COLO829 (cell line): ENCODE data around the gene GOLGA6B.
"Not testable (repeated sequence)": the region's sequence is repeated elsewhere in the genome, so short reads cannot be mapped to it uniquely, and the experiment has no call there.

ENCODE experiments used
- DNase-seq: peaks from one replicate; pipeline ENCODE4 v3.0.0; 2012; ENCODE audit warnings: low spot score

Gene GOLGA6B

DNA sequence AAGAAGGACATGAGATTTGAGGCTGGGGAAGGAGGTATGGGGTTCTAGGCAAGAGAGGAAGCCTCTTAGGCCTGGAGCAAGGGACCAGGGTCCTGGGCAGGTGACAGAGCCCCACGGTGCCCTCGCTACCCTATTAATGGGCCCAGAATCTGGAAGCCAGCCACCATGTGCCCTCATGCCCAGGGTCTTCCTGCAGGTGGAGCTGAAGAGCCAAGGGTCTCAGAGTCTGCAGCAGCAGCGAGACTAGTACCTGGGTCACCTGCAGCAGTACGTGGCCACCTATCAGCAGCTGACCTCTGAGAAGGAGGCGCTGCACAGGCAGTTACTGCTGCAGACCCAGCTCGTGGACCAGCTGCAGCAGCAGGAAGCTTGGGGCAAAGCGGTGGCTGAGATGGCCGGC lies 9.4 kb downstream of the GOLGA6B start:
- DNase-seq: not testable (repeated sequence)

DNA sequence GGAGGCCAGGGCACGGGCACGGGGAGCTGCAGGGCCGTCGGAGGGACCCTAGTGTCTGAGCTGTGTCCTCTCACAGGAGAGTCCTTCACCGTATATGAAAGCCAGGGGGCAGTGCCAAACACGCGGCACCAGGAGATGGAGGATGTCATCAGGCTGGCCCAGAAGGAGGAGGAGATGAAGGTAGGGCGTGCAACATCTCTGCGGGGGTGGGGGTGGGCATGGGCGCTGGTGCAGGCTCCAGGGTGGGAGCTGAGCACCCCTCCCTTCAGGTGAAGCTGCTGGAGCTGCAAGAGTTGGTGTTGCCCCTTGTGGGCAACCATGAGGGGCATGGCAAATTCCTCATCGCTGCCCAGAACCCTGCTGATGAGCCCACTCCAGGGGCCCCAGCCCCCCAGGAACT lies 11.2 kb downstream of the GOLGA6B start:
- not testable (repeated sequence) for DNase-seq

DNA sequence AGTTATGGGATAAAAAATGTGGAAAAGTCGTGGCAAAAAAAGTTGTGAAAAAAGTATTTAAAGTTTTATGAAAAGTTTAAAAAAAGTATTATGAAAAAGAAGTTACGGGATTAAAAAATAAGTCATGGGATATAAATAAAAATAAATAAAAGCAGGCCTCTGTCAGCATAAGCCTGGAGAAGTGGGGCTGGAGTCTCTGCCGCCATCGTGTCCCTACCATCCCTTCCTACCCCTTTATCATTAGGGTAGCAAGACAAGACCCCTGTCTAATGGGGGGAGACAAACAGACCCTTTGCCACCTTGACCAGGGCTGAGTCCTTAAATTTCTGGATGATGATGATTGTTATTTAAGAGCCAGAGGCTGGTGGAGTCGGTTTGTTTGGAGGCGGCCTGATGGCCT lies 15.3 kb downstream of the GOLGA6B start:
- DNase-seq: not testable (repeated sequence)

DNA sequence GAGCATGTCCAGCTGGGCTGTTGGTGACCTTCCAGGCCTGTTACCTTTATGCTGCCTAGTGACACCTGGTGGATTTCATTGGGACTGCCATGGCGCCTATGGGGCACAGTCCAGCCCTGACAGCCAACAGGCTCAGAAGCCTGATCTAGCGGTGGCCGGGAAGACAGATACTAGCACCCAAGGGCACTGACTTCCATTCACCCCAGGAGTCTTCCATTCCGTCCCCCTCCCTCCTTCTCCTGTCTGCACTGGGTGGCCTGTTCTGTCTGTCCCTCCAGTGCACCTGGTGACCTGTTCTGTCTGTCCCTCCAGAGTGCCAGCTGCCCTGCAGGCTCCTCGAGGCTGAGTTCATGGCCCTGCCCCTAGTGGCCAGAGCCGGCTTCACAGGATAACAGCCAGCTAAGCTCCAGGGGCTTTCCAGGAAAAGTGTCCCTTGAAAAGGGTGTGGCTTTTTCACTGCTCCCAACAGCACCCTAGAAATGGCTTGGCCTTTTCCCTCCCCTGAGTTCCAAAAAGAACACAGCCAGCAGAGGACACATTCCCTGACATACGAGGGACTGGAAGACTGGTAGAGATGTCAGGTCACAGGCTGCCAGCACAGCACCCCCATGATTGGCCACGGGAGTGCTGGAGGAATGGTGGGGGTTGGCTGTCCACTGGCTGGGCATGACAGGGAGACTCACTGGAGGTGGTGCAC lies 16.3 kb downstream of the GOLGA6B start:
- DNase-seq: peak; percentile 9

DNA sequence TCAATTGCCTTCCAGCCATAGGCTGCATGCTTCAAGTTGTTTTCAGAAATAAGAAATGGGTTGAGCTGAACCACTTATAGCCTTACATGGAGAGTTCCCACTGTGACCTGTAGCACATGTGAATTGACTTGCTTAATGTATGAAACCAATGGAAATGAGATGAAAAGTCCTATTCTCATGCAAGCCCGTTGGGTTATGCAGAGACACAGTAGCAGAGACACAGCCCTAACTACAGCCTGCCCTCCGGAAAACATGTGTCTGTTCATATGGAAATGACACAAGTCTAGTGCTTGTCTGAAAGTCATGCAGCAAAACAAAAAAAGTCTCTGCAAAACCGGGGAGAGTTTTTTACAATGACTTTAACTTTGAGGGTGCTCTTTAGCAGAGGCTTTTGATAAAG lies 17.0 kb downstream of the GOLGA6B start:
- no peak for DNase-seq

DNA sequence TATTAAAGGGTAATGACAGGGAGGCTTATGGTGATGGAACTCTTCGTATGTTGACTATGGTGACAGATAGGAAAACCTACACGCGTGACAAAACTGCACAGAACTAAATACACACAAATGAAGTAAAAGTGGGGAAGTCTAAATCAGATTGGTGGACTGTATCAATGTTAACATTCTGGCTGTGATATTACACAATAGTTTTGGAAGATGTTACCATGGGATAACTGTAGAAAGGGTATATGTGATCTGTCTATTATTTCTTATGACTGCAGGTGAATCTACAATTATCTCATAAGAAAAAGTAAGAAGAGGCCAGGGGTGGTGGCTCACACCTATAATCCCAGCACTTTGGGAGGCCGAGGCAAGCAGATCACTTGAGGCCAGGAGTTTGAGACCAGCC lies 22.3 kb downstream of the GOLGA6B start:
- no peak for DNase-seq

DNA sequence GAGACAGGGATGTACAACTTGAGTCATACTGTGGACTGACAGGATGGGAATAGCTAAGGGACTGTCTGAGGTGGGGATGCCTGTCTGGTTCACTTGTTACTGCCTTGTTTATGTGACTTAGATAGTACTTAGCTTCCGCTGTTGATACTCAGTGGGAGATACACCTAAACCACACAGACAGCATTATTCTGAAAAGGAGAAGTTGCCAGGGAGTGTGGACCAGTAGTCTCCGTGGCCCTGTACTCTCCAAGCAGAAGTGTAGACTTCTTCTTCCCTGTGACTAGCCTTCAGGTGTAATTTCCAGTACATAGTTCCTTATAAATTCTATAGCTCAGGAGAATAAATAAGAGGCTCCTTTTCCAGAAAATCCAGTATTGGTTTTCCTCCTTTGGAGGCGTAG lies 26.4 kb downstream of the GOLGA6B start:
- DNase-seq: no peak

DNA sequence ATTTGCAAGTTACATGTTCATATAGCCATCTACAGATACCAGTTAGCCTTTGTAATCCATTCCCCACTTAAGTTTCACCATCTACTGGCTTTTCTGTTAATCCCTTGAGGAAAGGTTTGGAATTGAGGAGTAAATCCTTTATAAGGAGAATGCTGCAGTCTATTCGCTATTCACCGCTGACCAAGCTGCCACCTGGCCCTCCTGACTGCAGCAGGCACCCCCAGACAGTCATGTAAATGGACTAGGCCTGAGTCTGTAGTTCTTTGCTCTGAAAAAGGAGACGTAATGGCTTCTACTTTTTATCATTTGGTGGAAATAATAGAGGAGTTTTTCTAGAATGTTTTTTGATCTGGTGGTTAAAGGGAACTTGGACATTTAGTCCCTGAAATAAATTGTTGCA lies 28.3 kb downstream of the GOLGA6B start:
- no peak for DNase-seq

DNA sequence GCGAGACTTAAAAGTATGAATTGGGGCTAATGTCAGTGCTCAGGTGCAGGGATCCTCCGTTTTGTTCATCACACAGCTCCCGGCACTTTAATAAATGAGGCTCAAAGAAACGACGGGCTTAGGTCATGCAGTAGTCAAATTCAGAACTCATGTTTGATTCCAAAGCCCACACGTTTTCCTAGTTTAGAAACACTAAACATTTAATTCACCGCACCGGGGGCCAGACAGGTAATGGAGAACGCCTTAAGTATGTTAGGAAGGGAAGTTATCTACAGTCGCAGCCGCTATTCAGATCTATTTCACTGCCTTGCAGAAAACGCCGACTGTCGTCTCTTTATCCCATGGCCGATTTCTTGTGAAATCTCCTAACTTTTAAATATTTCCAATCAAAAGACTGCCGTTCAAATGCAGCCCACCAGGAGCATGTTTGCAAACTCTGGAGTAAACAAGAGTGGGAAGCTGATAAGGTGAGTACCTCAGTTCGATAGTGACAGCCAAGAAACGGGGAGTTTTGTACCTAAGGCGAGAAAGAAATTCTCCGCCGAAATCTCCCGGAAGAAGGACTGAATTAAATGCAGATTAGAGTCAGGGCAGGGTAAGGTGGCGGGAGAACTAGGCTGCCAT lies 30.9 kb downstream of the GOLGA6B start:
- no peak for DNase-seq

DNA sequence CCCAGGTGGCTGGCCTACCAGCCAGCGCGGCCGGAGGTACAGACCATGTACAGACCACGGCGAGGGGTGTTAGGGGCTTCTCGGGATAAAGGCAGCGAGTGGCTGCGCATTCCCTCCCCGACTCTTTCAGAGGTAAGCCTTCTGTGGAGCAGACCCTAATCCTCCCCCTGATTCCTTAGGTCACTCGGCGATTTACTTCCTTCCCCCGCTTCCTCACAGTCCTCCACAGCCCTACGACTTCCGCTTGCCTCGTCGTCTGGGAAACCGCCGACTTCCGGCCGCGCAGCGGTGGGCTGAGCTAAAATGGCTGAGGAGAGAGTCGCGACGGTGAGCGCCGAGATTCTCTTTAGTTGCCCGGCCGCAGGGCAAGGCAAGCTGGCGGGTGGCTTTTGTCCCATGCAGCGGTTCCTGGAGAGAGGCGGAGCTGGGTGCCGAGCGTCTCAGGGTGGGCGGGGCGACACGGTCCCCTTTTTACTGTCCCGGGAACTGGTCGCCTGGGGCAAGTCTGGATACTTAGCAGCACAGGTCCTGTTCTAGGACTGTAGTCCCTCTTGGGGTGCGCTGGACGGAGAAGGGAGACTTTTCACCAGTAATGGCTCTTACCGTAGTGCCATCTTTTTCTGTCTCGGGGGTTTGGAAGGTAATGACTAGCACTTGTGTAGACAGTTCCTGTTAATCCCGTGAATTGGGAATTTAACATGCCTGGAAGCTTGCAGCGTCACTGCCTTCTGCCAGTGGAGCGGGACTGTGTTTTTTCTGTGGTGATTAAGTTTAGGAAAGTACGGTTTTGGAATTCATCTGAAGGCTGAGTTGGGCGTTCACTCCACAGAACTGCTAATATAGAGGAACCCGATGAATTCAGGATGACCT lies 31.7 kb downstream of the GOLGA6B start, which contains the start of the genes BBS4 and HIGD2B:
BBS4 (plus strand) TSS at position 283 of the 870 bp plus-strand sequence; CDS start at position 304, 21 bp downstream.
HIGD2B (minus strand) TSS at position 258 of the 870 bp plus-strand sequence. CDS start 9,808 bp downstream, outside the sequence.
- peak; percentile 53 for DNase-seq

DNA sequence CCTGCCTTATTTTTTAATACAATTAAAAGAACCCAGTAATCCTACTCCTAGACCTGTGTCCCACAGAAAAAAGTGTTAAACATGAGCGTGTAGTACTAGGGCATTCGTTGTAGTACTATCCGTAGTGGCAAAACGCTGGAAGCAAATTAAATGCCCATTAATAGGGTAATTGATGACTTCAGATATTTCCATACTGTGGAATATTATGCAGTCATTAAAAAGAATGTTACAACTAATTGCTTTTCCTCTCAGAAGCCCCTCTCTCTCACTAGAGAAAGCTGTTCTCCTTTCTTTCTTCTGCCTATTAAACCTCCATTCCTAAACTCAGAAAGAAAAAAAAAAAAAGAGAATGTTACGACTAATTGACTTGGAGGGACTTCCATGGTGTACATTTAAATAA lies 34.2 kb downstream of the GOLGA6B start:
- DNase-seq: no peak

DNA sequence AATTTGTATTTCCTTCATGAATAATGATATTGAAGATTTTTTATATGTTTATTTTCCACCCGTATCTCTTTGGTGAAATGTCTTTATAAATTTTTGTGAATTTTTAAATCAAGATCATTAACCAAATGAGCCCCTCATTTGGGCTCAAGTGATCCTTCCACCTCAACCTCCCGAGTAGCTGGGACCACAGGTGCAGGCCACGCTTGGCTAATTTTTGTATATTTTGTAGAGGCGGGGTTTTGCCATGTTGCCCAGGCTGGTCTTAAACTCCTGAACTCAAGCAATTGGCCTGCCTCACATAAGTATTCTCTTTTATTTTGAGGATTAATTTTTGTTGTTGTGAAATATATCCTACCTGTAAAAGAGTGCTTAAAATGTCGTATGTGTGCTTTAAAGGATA lies 36.4 kb downstream of the GOLGA6B start:
- no peak for DNase-seq

DNA sequence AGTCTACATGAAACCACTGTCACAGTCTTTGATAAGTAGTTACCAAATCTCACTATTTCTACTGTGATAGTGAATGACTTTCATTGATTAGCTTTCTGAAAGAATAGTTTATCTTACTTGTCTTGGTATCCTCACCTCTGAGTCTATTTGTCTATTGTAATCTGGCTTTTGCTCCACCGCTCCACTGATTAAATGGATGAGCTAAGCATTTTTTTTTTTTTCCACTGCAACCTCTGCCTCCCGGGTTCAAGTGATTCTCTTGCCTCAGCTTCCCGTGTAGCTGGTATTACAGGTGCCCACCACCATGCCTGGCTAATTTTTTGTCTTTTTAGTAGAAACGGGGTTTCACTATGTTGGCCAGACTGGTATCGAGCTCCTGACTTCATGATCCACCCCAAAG lies 44.4 kb downstream of the GOLGA6B start:
- DNase-seq: no peak

DNA sequence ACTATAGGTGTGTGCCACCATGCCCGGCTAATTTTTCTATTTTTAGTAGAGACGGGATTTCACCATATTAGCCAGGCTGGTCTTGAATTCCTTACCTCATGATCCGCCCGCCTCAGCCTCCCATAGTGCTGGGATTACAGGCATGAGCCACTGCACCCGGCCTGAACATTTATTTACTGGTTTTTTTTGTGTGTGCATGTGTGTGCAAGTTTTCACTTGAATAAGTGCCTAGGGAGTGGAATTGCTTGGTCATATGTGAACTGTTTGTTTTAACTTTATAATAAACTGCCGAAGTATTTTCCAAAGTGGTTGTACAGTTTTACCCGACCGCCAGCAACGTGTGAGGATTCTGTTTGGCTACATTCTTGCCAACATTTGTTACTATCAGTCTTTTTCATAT lies 45.6 kb downstream of the GOLGA6B start:
- no peak for DNase-seq

DNA sequence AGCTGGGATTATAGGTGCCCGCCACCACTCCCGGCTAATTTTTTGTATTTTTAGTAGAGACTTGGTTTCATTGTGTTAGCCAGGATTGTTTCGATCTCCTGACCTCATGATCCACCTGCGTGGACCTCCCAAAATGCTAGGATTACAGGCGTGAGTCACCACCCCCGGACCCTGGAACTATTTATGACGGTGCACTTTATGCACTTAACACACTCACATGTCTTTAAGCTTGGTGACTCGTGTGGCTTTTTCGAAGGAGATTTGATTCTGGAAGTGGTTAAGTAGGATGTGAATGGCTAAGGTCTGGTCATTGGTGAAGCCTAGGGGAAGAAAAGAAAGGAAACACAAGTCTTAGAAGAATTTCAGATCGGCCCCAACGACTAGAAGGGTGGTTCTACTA lies 51.8 kb downstream of the GOLGA6B start:
- DNase-seq: no peak

DNA sequence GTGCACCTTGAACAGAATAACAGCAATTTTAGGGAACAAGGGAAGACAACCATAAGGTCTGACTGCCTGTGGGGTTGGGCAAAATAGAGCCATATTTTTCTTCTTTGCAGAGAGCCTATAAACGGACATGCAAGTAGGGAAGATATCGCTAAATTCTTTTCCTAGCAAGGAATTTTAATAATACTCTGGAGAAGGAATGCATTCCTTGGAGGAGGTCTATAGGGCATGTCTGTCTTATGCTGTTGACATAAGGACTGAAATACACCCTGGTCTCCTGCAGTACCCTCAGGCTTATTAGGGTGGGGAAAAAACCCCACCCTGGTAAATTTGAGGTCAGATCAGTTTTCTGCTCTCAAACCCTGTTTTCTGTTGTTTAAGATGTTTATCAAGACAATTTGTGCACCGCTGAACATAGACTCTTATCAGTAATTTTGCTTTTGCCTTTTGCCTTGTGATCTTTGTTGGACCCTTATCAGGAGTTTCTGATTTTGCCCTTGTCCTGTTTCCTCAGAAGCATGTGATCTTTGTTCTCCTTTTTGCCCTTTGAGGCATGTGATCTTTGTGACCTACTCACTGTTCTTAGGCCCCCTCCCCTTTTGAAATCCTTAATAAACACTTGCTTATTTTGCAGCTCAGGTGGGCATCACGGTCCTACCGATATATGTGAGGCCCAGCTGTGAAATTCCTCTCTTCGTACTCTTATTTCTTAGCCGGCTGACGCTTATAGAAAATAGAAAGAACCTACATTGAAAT lies 54.2 kb downstream of the GOLGA6B start:
- DNase-seq: not testable (repeated sequence)
